ENCODE measurements around the gene GPRC5C.

DNA sequence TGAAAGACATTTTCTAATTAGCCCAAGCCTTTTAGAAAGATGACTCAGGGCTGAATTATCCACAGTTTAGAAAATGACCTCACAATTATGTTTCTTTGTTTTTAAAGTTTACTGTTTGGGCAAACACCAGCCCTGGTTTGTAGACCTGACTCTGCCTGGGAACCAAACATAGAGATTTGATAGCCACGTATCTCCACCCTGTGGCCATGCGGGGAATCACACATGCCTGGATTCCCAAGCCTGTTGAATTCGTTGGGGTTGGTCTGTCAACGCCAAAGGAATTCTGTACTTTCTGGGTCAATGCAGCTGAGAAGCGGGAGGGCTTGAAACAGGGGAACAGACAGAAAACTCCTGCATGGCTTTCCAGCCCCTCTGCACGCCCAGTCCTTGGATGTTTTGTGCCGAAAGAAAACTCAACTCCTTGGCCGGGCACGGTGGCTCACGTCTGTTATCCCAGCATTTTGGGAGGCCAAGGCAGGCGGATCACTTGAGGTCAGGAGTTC lies 61.5 kb downstream of the GPRC5C start:
- TF ChIP-seq SP1 (CRISPR knock-in tag; IDR thresholded peaks at IDR 0.05), result no peak
- TF ChIP-seq EP300 (IDR thresholded peaks at IDR 0.05; ENCODE audit: low read length), result no peak
- no peak for TF ChIP-seq SMARCC2 (IDR thresholded peaks at IDR 0.05; ENCODE audit: low read depth)
- no peak for TF ChIP-seq ADNP (tag; IDR thresholded peaks at IDR 0.05)
- TF ChIP-seq, protein P1, sequence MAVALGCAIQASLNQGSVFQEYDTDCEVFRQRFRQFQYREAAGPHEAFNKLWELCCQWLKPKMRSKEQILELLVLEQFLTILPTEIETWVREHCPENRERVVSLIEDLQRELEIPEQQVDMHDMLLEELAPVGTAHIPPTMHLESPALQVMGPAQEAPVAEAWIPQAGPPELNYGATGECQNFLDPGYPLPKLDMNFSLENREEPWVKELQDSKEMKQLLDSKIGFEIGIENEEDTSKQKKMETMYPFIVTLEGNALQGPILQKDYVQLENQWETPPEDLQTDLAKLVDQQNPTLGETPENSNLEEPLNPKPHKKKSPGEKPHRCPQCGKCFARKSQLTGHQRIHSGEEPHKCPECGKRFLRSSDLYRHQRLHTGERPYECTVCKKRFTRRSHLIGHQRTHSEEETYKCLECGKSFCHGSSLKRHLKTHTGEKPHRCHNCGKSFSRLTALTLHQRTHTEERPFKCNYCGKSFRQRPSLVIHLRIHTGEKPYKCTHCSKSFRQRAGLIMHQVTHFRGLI (CRISPR knock-in tag; IDR thresholded peaks at IDR 0.05), result no peak
- no peak for TF ChIP-seq FOXJ3 (CRISPR knock-in tag; IDR thresholded peaks at IDR 0.05)
